ENCODE data around the gene EIF3L.

The EIF3L gene

GRCh38 chr22:37817705-37818408 is 31.4 kb upstream of the EIF3L start:
- peak; percentile 80 to 86 for DNase-seq (ENCODE audit: low read depth in 2 of 2)

- peak; percentile 49 to 61 for DNase-seq (ENCODE audit: low read depth in 2 of 2)
These were observed 30.7 kb upstream of the EIF3L start for GRCh38 chr22:37818409-37819104.

- no peak for DNase-seq (ENCODE audit: low read depth in 2 of 2)
These were observed 30.1 kb upstream of the EIF3L start for GRCh38 chr22:37819105-37819433.

GRCh38 chr22:37820350-37820749 is 28.9 kb upstream of the EIF3L start:
- DNase-seq (ENCODE audit: low read depth in 2 of 2) = no peak

GRCh38 chr22:37822079-37822833 is 27.0 kb upstream of the EIF3L start:
- DNase-seq (ENCODE audit: low read depth in 2 of 2) = no peak

GRCh38 chr22:37823134-37823985 is 25.9 kb upstream of the EIF3L start, which contains the start of gene GALR3:
GALR3 (plus strand) TSS chr22:37823382; CDS start chr22:37823407, 25 bp downstream.
- DNase-seq (ENCODE audit: low read depth in 2 of 2) = no peak

- no peak for DNase-seq (ENCODE audit: low read depth in 2 of 2)
These were observed 24.3 kb upstream of the EIF3L start for GRCh38 chr22:37824674-37825641.

GRCh38 chr22:37827056-37827455 is 22.2 kb upstream of the EIF3L start:
- DNase-seq (ENCODE audit: low read depth in 2 of 2) = no peak

- no peak for DNase-seq (ENCODE audit: low read depth in 2 of 2)
These were observed 19.0 kb upstream of the EIF3L start for GRCh38 chr22:37830093-37830842.

GRCh38 chr22:37831472-37831871 is 17.7 kb upstream of the EIF3L start:
- DNase-seq (ENCODE audit: low read depth in 2 of 2) = no peak

- no peak for DNase-seq (ENCODE audit: low read depth in 2 of 2)
These were observed 17.0 kb upstream of the EIF3L start for GRCh38 chr22:37832022-37832857.

GRCh38 chr22:37842015-37842793 is 7.0 kb upstream of the EIF3L start:
- DNase-seq (ENCODE audit: low read depth in 2 of 2) = no peak

GRCh38 chr22:37843741-37844089 is 5.5 kb upstream of the EIF3L start:
- DNase-seq (ENCODE audit: low read depth in 2 of 2) = peak in 1 of 2 donors; percentile 44

- no peak for DNase-seq (ENCODE audit: low read depth in 2 of 2)
These were observed 4.3 kb upstream of the EIF3L start for GRCh38 chr22:37844904-37845329.

- no peak for DNase-seq (ENCODE audit: low read depth in 2 of 2)
These were observed 2.8 kb upstream of the EIF3L start for GRCh38 chr22:37846433-37846832.

- DNase-seq (ENCODE audit: low read depth in 2 of 2) = no peak
These were observed 581 bp upstream of the EIF3L start for GRCh38 chr22:37848587-37849088.

- no peak for DNase-seq (ENCODE audit: low read depth in 2 of 2)
These were observed 1.6 kb downstream of the EIF3L start for GRCh38 chr22:37850801-37851200.

- DNase-seq (ENCODE audit: low read depth in 2 of 2) = no peak
These were observed 3.2 kb downstream of the EIF3L start for GRCh38 chr22:37852418-37852817.
